Measurements from ENCODE around the gene IFT172. TPM values are rescaled to one million over a fixed set of nuclear protein-coding genes. Genes with fewer than 3 reads are reported as not detected.

Gene IFT172
- total and polyA plus RNA-seq, 2 experiments from 2014 or later = 9.1 to 17.6 TPM

- H3K9me2 ChIP-seq (ENCODE audit: insufficient read depth) = no peaks in the 10 kb centered on the region
- 0 out of 2 replicates have a peak, but pooled peaks cover 7% of the 10 kb centered on the region for H3F3A ChIP-seq (replicated peaks; ENCODE audit: low read depth)
- TF ChIP-seq STAT1 (IDR thresholded peaks at IDR 0.05; ENCODE audit: unreplicated experiment) (no peak), NANOG (IDR thresholded peaks at IDR 0.05; ENCODE audit: borderline replicate concordance) (no peak), POLR2AphosphoS5 (IDR thresholded peaks at IDR 0.05; ENCODE audit: low read depth) (peak; percentile 96), CREB1 (CRISPR knock-in tag; IDR thresholded peaks at IDR 0.05; ENCODE audit: low read depth) (peak; percentile 30; the same call in 1 of the 2 replicates)
- H3K4me3 Mint-ChIP-seq = peak within 1 kb of the TSS; percentile 98
- ATAC-seq (peak; percentile 86), DNase-seq (ENCODE audit: low spot score) (peak; percentile 96)
- H3K27me3 ChIP-seq (ENCODE audit: insufficient read depth) = no peaks in the 10 kb centered on the region
- H3K4me1 Mint-ChIP-seq = peaks cover 23% of the 10 kb centered on the region
- peaks cover 9% of the 10 kb centered on the region for H3K4me1 ChIP-seq (ENCODE audit: insufficient read depth)
- H3K27ac ChIP-seq (ENCODE audit: low read depth) = peak within 1 kb of the TSS; percentile 93
- peaks cover 4% of the 10 kb centered on the region for H3K36me3 Mint-ChIP-seq (ENCODE audit: low read depth)
- H3K27me3 Mint-ChIP-seq (ENCODE audit: insufficient read depth, low read depth, poor library complexity) = no peaks in the 10 kb centered on the region
- H3K4me2 ChIP-seq = peak within 1 kb of the TSS; percentile 97
- H3K36me3 ChIP-seq (ENCODE audit: insufficient read depth) = no peaks in the 10 kb centered on the region
- peak within 1 kb of the TSS; percentile 90 for H3K27ac Mint-ChIP-seq
- peak within 1 kb of the TSS; percentile 98 for H3K4me3 ChIP-seq
- peaks cover 24% of the 10 kb centered on the region for H4K20me1 ChIP-seq (replicated peaks; ENCODE audit: insufficient read depth)
- no peaks in the 10 kb centered on the region for H3K9me3 Mint-ChIP-seq
- H3K79me2 ChIP-seq (replicated peaks; ENCODE audit: insufficient read depth) = peaks cover 39% of the 10 kb centered on the region
- peak within 1 kb of the TSS; percentile 95 for H2AFZ ChIP-seq
Measured at GRCh38 chr2:27428213-27428977, 61.1 kb downstream of the IFT172 start, which contains the start of gene NRBP1. Gene NRBP1, plus strand, starts transcription at chr2:27428631. Its CDS starts 4,643 bp downstream, at chr2:27433274.

- Histone ChIP-seq H3K27me3 (ENCODE audit: insufficient read depth) (no peaks in the 10 kb centered on the region), H3K36me3 (ENCODE audit: insufficient read depth) (no peaks in the 10 kb centered on the region), H3K4me3 (peak overlapping the region; percentile 98), H3K27ac (ENCODE audit: low read depth) (peak overlapping the region; percentile 93), H3K9me2 (ENCODE audit: insufficient read depth) (no peaks in the 10 kb centered on the region), H4K20me1 (replicated peaks; ENCODE audit: insufficient read depth) (peaks cover 22% of the 10 kb centered on the region), H2AFZ (peak overlapping the region; percentile 75), H3K4me1 (ENCODE audit: insufficient read depth) (peaks cover 9% of the 10 kb centered on the region), H3F3A (replicated peaks; ENCODE audit: low read depth) (0 out of 2 replicates have a peak, but pooled peaks cover 7% of the 10 kb centered on the region), H3K79me2 (replicated peaks; ENCODE audit: insufficient read depth) (peaks cover 38% of the 10 kb centered on the region), H3K4me2 (peak overlapping the region; percentile 90)
- Mint-ChIP-seq H3K27ac (no peak overlapping the region), H3K9me3 (no peaks in the 10 kb centered on the region), H3K36me3 (ENCODE audit: low read depth) (no peaks in the 10 kb centered on the region), H3K4me1 (peaks cover 23% of the 10 kb centered on the region), H3K27me3 (ENCODE audit: insufficient read depth, low read depth, poor library complexity) (no peaks in the 10 kb centered on the region), H3K4me3 (peak overlapping the region; percentile 89)
- DNase-seq (ENCODE audit: low spot score) (no peak), ATAC-seq (no peak)
- TF ChIP-seq CREB1 (CRISPR knock-in tag; IDR thresholded peaks at IDR 0.05; ENCODE audit: low read depth) (no peak), STAT1 (IDR thresholded peaks at IDR 0.05; ENCODE audit: unreplicated experiment) (no peak), NANOG (IDR thresholded peaks at IDR 0.05; ENCODE audit: borderline replicate concordance) (no peak), ZNF462 (CRISPR knock-in tag; IDR thresholded peaks at IDR 0.05) (no peak), CTCF (conservative IDR thresholded peaks at IDR 0.05; ENCODE audit: low read depth in 2 of 2) (no peak), REST (IDR thresholded peaks at IDR 0.05; ENCODE audit: unreplicated experiment) (no peak)
Measured at GRCh38 chr2:27427863-27428212, 61.7 kb downstream of the IFT172 start.
